H9 (cell line): ENCODE results near the gene SREBF2. TPM values are rescaled to one million over a fixed set of nuclear protein-coding genes. Genes with fewer than 3 reads are reported as not detected.

Experiments used
- DNase-seq: peaks from one replicate; pipeline ENCODE4 v3.0.0-alpha.2; 2017
- H2AFZ ChIP-seq: one replicate; pipeline ENCODE4 v1.6.1; 2013; ENCODE audit warnings: mild to moderate bottlenecking, low read length, control low read depth, moderate library complexity
- H2AK5ac ChIP-seq: 2 replicates; pipeline ENCODE4 v1.6.1; 2013; ENCODE audit warnings: low read length, control low read depth, mixed read lengths; ENCODE audit not compliant: insufficient read length
- H2BK120ac ChIP-seq: one replicate; pipeline ENCODE4 v1.6.1; 2013; ENCODE audit warnings: low read depth, mild to moderate bottlenecking, low read length, control low read depth, inconsistent platforms; ENCODE audit not compliant: poor library complexity, severe bottlenecking
- H2BK12ac ChIP-seq: 2 replicates; pipeline ENCODE4 v1.6.1; 2013; ENCODE audit warnings: low read length, control low read depth, mixed read lengths, low read depth; ENCODE audit not compliant: insufficient read length
- H2BK15ac ChIP-seq: 2 replicates; pipeline ENCODE4 v1.6.1; 2013; ENCODE audit warnings: low read depth, low read length, control low read depth
- H2BK20ac ChIP-seq: one replicate; pipeline ENCODE4 v1.6.1; 2013; ENCODE audit warnings: low read depth, mild to moderate bottlenecking, low read length, control low read depth, inconsistent platforms; ENCODE audit not compliant: poor library complexity, severe bottlenecking
- H2BK5ac ChIP-seq: 2 replicates; pipeline ENCODE4 v1.6.1; 2013; ENCODE audit warnings: low read length, control low read depth, mixed read lengths; ENCODE audit not compliant: insufficient read length
- H3K14ac ChIP-seq: 2 replicates; pipeline ENCODE4 v1.6.1; 2013; ENCODE audit warnings: low read length, control low read depth; ENCODE audit not compliant: insufficient read depth
- H3K18ac ChIP-seq: 2 replicates; pipeline ENCODE4 v1.6.1; 2013; ENCODE audit warnings: low read depth, mild to moderate bottlenecking, mixed read lengths, low read length, control low read depth; ENCODE audit not compliant: insufficient read length
- H3K23ac ChIP-seq: 2 replicates; pipeline ENCODE4 v1.6.1; 2013; ENCODE audit warnings: low read length, control low read depth, mixed read lengths, low read depth; ENCODE audit not compliant: insufficient read length
- H3K23me2 ChIP-seq: 2 replicates; pipeline ENCODE4 v1.6.1; 2013; ENCODE audit warnings: low read depth, mild to moderate bottlenecking, mixed read lengths, low read length, control low read depth; ENCODE audit not compliant: insufficient read length, poor library complexity, severe bottlenecking
- H3K27ac ChIP-seq: 2 replicates; pipeline ENCODE4 v1.5.1; 2013; ENCODE audit warnings: low read length, control low read depth, mixed read lengths, low read depth; ENCODE audit not compliant: insufficient read length
- H3K27me3 ChIP-seq: 2 replicates; pipeline ENCODE4 v1.6.1; 2013; ENCODE audit warnings: low read length, control low read depth, inconsistent platforms; ENCODE audit not compliant: insufficient read depth
- H3K4ac ChIP-seq: 2 replicates; pipeline ENCODE4 v1.6.1; 2013; ENCODE audit warnings: low read depth, mild to moderate bottlenecking, control low read depth, inconsistent platforms, low read length, moderate library complexity
- H3K4me1 ChIP-seq: 2 replicates; pipeline ENCODE4 v1.6.1; 2013; ENCODE audit warnings: low read length, control low read depth, inconsistent platforms; ENCODE audit not compliant: insufficient read depth
- H3K4me2 ChIP-seq: 2 replicates; pipeline ENCODE4 v1.6.1; 2013; ENCODE audit warnings: low read length, control low read depth, mixed read lengths; ENCODE audit not compliant: insufficient read length, insufficient read depth
- H3K56ac ChIP-seq: 2 replicates; pipeline ENCODE4 v1.6.1; 2013; ENCODE audit warnings: low read depth, mild to moderate bottlenecking, mixed read lengths, low read length, control low read depth; ENCODE audit not compliant: insufficient read length
- H3K79me1 ChIP-seq: 2 replicates; pipeline ENCODE4 v1.6.1; 2013; ENCODE audit warnings: low read depth, mild to moderate bottlenecking, moderate library complexity, low read length, control low read depth, inconsistent platforms; ENCODE audit not compliant: insufficient read depth, poor library complexity, severe bottlenecking
- H3K79me2 ChIP-seq: 2 replicates; pipeline ENCODE4 v1.6.1; 2013; ENCODE audit warnings: low read length, control low read depth, inconsistent platforms; ENCODE audit not compliant: insufficient read depth
- H3K9ac ChIP-seq: 2 replicates; pipeline ENCODE4 v1.6.1; 2013; ENCODE audit warnings: low read length, control low read depth, mixed read lengths; ENCODE audit not compliant: insufficient read length; ENCODE audit errors: extremely low read depth
- H3K9me3 ChIP-seq: one replicate; pipeline ENCODE4 v1.6.1; 2013; ENCODE audit warnings: low read depth, low read length, inconsistent platforms; ENCODE audit not compliant: control insufficient read depth
- H3T11ph ChIP-seq: one replicate; pipeline ENCODE4 v1.6.1; 2013; ENCODE audit warnings: mild to moderate bottlenecking, low read length, control low read depth, inconsistent platforms
- H4K20me1 ChIP-seq: one replicate; pipeline ENCODE4 v1.6.1; 2013; ENCODE audit not compliant: control insufficient read depth, insufficient read length, insufficient read depth
- H4K5ac ChIP-seq: 2 replicates; pipeline ENCODE4 v1.6.1; 2013; ENCODE audit warnings: low read depth, mild to moderate bottlenecking, mixed read lengths, low read length, control low read depth; ENCODE audit not compliant: insufficient read length
- H4K8ac ChIP-seq: replicated peaks from 2 replicates; pipeline ENCODE4 v1.6.1; 2013; ENCODE audit warnings: low read length, control low read depth, mixed read lengths, low read depth; ENCODE audit not compliant: insufficient read length
- H4K91ac ChIP-seq: 2 replicates; pipeline ENCODE4 v1.6.1; 2013; ENCODE audit warnings: low read depth, mild to moderate bottlenecking, moderate library complexity, mixed read lengths, low read length, control low read depth; ENCODE audit not compliant: insufficient read length
- H3K27ac Mint-ChIP-seq, 3 experiments: 2 replicates in 2 of 3; 3 replicates in 1 of 3; pipeline ENCODE4 v1.8.0; 2020 to 2021; ENCODE audit warnings: mixed read lengths in 3 of 3, mild to moderate bottlenecking in 1 of 3, moderate library complexity in 1 of 3
- H3K27me3 Mint-ChIP-seq: 2 replicates; pipeline ENCODE4 v1.8.0; 2021; ENCODE audit warnings: low read depth, mild to moderate bottlenecking, moderate library complexity, mixed read lengths
- H3K36me3 Mint-ChIP-seq, 3 experiments: 2 replicates in 2 of 3; 3 replicates in 1 of 3; pipeline ENCODE4 v1.8.0; 2020 to 2021; ENCODE audit warnings: low read depth in 3 of 3, mixed read lengths in 3 of 3; ENCODE audit not compliant: insufficient read depth in 1 of 3
- H3K4me1 Mint-ChIP-seq, 2 experiments: 2 replicates each; pipeline ENCODE4 v1.8.0; 2020; ENCODE audit warnings: mixed read lengths in 2 of 2
- H3K4me3 Mint-ChIP-seq, 2 experiments: 2 replicates in 1 of 2; 3 replicates in 1 of 2; pipeline ENCODE4 v1.8.0; 2020 to 2021; ENCODE audit warnings: mild to moderate bottlenecking in 2 of 2, mixed read lengths in 2 of 2, moderate library complexity in 1 of 2
- H3K9me3 Mint-ChIP-seq, 2 experiments: 2 replicates in 1 of 2; 3 replicates in 1 of 2; pipeline ENCODE4 v1.8.0; 2020; ENCODE audit warnings: mild to moderate bottlenecking in 2 of 2, mixed read lengths in 2 of 2, moderate library complexity in 1 of 2
- WGBS: extraction: QIAGEN DNeasy Blood & Tissue Kit; methylation state at CpG from one replicate; pipeline ENCODE4 v1.1.7; 2013; ENCODE audit warnings: missing lambda C conversion rate, low lambda C conversion rate, mixed read lengths; ENCODE audit not compliant: insufficient read length; ENCODE audit errors: extremely low coverage; 5-methylcytosine and 5-hydroxymethylcytosine counted together
- total RNA-seq: library from RNA; stranded (reverse); gene quantifications from 2 replicates; pipeline ENCODE4 v1.2.1, GENCODE V29; 2021
- TF ChIP-seq, protein P1 (sequence below): fragments of 200-600 bp; sonication (generic); conservative IDR thresholded peaks from 3 replicates; pipeline ENCODE4 v1.8.0; 2021; ENCODE audit warnings: antibody characterized with exemption, mild to moderate bottlenecking

SREBF2 gene
- total RNA-seq, 1 experiment from 2014 or later, result 146 TPM

DNA sequence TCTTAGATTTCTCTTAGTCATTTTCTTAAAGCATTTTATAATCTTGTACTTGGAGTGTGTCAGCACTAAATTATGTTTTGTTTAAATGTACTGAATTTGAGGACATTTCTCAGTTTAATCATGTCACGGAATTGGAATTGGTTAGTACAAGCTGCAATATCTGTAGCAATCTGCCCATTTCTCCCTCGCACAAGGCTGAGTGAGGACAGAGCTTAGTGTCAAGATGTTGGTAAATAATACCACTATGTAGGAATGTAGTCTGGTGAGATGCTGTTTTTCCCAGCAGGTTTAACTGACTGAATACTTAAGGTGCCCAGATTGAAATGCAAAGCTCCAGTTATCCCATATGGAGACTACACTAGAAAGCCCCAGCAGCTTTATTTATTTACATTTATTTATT, 30.6 kb downstream of the SREBF2 start:
- H4K91ac ChIP-seq, result no peak overlapping the region
- H3K9me3 Mint-ChIP-seq, result no peaks in the 10 kb centered on the region
- no peak overlapping the region for H3K27ac ChIP-seq
- H2BK5ac ChIP-seq, result no peak overlapping the region
- no CpG with 5 or more reads among the region's 2 CpGs for whole genome bisulfite sequencing
- H3K23me2 ChIP-seq, result no peaks in the 10 kb centered on the region
- H2BK15ac ChIP-seq, result no peak overlapping the region
- H4K20me1 ChIP-seq, result no peaks in the 10 kb centered on the region
- H3K79me2 ChIP-seq, result peaks cover 12% of the 10 kb centered on the region; the same call in 1 of the 2 replicates
- no peak overlapping the region for H4K8ac ChIP-seq
- no peaks in the 10 kb centered on the region for H3K4me1 ChIP-seq
- no peak overlapping the region for H3K9ac ChIP-seq
- no peak overlapping the region for H3K4me2 ChIP-seq
- H2BK120ac ChIP-seq, result no peak overlapping the region
- no peak overlapping the region for H3K18ac ChIP-seq
- H3K4me3 Mint-ChIP-seq, result no peak overlapping the region
- H3K27me3 ChIP-seq, result no peaks in the 10 kb centered on the region
- no peak overlapping the region for H3T11ph ChIP-seq
- no peak overlapping the region for H2BK20ac ChIP-seq
- peaks cover 10 to 14% of the 10 kb centered on the region in 2 experiments for H3K4me1 Mint-ChIP-seq
- H3K23ac ChIP-seq, result no peak overlapping the region
- H3K56ac ChIP-seq, result no peak overlapping the region
- H4K5ac ChIP-seq, result no peak overlapping the region
- no peaks in the 10 kb centered on the region for H3K9me3 ChIP-seq
- H2AK5ac ChIP-seq, result no peak overlapping the region
- H3K27ac Mint-ChIP-seq, result no peak overlapping the region; a peak in 1 of 7 replicates
- H3K14ac ChIP-seq, result no peak overlapping the region
- H3K36me3 Mint-ChIP-seq, result peaks cover 18 to 32% (median 26%) of the 10 kb centered on the region in 3 experiments; a peak in 6 of 7 replicates
- TF ChIP-seq, protein P1, sequence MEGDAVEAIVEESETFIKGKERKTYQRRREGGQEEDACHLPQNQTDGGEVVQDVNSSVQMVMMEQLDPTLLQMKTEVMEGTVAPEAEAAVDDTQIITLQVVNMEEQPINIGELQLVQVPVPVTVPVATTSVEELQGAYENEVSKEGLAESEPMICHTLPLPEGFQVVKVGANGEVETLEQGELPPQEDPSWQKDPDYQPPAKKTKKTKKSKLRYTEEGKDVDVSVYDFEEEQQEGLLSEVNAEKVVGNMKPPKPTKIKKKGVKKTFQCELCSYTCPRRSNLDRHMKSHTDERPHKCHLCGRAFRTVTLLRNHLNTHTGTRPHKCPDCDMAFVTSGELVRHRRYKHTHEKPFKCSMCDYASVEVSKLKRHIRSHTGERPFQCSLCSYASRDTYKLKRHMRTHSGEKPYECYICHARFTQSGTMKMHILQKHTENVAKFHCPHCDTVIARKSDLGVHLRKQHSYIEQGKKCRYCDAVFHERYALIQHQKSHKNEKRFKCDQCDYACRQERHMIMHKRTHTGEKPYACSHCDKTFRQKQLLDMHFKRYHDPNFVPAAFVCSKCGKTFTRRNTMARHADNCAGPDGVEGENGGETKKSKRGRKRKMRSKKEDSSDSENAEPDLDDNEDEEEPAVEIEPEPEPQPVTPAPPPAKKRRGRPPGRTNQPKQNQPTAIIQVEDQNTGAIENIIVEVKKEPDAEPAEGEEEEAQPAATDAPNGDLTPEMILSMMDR, result no peak
- no peak for DNase-seq
- H3K27me3 Mint-ChIP-seq, result no peaks in the 10 kb centered on the region
- no peak overlapping the region for H3K4ac ChIP-seq
- no peak overlapping the region for H2BK12ac ChIP-seq
- H3K79me1 ChIP-seq, result peaks cover 4% of the 10 kb centered on the region
- H2AFZ ChIP-seq, result no peak overlapping the region
